HG02973 (cell line): ENCODE data around the gene CACNA1A.
"Not testable (repeated sequence)": the region's sequence is repeated elsewhere in the genome, so short reads cannot be mapped to it uniquely, and the experiment has no call there.

Experiments used
- ATAC-seq: cut with Tn5 transposase; IDR thresholded peaks from one replicate; pipeline ENCODE4 v1.9.1; 2021; ENCODE audit warnings: moderate library complexity; ENCODE audit not compliant: unreplicated experiment

The CACNA1A gene

DNA sequence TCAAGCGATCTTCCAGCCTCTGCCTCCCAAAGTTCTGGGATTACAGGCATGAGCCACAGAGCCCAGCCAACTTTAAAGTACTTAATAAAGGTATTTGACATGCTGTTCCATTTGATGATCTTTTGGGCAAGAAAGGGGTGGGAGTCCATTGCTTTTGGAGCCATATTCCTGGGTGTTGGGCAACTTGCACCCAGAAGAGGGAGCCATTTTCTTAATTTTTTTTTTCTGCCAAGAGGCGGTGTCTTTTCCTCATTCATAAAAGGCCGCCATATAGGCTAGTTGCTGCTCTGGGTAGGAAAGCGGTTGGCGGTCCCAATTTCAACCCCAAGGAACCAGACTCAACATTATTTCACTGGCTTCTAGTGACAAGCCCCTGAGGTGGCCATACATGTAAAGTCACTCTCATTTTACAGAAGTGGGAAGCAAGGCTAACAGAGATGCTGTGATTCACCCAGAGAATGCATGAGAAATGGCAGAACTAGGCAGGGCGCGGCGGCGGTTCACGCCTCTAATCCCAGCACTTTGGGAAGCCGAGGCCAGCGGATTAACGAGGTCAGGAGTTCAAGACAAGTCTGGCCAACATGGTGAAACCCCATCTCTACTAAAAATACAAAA, 139.6 kb downstream of the CACNA1A start:
- no peak for ATAC-seq

DNA sequence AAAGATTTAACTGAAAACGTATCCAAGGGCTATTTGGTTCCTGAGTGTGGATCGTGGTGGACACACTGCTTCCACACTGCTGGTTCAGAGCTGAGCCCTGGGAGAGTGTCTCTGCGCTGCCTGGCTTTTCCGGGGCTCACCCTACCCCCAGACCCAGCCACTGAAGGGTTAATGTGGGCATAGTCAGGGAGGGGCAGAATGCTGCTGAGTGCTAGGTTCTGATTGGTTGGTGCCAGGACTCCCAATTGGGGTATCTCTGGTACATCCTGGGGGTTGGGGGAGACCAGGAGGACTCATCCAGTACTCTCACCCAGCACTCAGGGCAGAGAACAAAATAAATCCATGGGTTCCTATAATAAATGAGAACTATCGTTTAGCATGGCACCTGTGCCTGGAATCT, 142.3 kb downstream of the CACNA1A start:
- ATAC-seq, result no peak

DNA sequence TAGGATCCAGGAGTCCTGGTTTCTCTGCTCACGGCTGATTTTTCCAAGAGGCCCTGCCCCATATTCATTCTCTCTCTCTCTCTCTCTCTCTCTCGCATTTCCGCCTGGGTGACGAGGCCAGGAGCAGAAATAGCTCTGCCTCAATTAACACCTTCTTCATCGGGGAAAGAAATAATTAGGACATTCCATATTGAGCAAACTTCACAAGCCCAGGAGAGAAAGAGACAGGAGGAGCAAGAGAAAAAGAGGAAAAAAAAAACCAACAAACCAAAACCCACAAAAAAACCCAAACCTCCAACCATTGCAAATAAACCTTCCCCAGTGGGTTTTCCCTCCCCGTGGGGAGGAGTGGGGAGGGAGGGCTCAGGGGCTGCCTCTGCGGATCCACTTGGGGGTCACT, 143.0 kb downstream of the CACNA1A start:
- ATAC-seq, result no peak

DNA sequence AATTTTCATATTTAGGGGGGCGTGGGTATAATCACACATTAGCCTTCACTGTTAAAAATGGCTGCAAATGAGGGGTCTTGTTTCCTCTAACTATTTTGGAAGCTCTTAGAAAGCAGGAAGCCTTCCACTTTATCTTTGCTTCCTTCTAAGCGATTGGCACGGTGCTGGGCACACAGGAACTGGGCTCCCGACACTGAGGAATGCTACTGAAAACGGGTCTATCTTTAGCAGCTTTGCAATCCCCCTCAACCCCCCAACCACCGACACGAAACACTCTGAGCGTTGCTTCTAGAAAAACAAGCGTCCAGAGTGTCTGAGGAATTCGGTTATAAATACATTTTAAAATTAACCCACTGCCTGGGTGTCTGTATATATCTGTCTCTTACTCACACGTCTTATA, 143.6 kb downstream of the CACNA1A start:
- no peak for ATAC-seq

DNA sequence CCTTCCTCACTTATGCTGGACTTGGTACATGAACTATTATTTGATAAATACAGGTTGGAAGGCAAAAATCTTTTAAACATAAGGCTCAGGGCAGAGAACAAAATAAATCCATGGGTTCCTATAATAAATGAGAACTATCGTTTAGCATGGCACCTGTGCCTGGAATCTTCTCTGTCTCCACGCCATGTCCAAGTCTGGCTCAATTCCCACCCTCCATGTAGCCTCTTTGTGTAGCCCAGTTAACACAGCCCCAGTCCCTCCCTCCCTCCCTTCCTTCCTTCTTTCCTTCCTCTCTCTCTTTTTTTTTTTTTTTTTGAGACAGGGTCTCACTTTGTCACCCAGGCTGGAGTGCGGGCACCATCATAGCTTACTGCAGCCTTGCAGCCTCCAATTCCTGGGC, 144.6 kb downstream of the CACNA1A start:
- ATAC-seq, result not testable (repeated sequence)

DNA sequence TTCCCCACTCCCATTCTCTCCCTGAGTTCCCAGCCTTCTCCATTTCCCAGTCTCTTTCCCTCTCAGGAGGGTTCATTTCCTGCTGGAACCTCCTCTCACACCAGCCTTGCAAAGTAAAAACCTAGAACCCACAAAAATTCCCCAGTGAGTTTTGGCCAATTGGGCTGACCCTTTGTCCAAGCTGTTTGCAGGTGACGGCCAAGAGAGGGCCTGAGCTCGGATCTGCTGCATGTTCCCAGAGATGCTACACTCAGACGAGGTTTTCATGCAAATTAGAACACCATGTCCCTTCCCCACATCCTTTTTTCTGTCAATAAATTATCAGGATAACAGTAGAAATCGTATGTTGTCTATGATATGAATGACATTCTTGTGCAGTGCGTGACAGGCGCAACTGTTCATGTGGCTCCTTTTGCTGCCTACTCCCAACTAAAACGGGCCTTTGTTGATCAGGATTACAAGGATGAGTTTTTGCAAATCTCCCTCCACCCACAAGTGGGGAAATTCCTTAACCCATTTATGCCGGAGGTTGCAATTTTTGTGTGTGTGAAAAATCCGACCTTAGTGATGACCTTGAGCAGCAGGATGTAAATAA, 149.5 kb downstream of the CACNA1A start:
- ATAC-seq, result no peak

DNA sequence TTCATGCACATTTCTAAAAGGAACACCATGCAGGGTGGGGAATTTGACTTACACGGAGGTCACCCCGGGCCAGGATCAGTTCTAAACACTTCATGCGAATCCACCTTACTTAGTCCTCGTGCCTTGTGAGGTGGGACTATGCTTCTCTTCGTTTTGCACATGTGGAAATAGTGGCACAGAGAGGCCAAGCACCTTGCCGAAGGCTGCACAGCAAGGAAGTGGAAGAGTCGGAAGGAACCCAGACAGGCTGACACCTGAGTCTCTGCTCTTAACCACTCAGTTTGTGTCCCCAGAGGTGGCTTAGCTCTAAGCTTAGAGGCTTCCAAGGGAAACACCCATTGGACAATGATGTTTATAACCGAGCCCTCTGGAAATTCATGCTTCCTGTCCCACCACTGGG, 150.1 kb downstream of the CACNA1A start:
- ATAC-seq, result no peak

DNA sequence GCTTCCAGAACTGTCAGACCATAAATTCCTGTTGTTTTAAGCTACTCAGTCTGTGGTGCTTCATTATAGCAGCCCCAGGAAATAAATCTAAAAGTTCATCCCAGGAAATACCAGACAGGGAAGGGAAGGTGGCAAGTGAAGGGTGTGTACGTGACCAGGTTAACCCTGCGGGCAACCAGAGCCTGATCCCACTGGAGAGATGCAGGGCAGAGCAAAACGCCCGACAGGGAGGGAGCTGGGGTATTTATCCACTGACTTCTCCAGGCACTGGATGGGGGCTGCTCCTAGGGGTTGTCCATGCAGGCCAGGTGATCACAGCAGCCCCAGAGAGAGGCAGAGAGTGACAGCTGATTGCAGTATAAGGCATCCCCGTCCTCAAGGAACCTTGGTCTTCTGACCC, 150.9 kb downstream of the CACNA1A start:
- no peak for ATAC-seq

DNA sequence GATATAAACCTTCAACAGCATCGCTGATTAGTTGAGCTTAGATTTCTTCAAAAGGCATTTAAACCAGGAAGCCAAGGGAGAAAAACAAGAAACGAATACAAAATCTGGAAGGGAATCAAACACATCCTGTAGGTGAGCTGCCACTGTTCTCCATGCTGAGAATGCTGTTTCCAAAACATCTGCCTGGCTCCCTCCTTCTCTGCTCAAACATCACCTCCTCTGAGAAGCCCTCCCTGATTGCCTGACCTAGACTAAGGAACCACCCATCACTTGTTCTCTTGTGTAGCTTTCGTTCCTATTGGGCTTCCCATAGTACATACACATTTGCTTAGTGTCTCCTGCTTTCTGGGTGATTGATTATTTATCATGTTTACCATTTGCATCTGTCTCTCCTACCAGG, 152.7 kb downstream of the CACNA1A start:
- no peak for ATAC-seq

DNA sequence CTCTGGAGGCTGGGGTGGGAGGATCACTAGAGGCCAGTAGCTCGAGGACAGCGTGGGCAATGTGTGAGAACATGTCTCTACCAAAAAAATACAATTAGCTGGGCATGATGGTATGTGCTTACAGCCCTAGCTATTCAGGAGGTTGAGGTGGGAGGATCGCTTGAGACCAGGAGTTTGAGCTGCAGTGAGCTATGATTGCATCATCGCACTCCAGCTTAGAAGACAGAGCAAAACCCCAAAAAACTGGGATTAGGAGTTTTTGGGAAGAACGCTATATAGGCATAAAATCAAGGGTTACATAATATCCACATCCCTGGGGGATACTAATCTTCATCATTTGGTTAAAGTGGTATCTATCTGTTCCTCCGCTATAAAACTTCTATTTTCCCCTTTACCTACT, 155.5 kb downstream of the CACNA1A start:
- ATAC-seq, result no peak

DNA sequence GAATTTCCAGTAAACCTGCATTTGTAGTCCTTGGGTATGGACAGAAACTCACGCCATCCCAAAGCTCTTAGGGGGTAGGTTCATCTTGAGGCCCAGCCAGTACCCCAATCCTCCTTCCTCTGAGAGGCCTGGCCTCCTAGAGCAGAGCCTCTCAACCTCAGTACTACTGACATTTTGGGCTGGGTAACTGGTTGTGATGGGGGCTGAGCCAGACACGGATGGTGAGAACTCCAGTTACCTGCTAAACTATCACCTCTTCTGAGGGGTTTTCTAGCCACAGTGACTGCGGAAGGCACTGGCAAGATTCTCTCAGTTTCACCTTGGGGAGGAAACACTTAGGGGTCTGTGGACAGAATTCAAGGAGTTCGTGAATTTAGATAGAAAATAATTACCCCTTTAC, 156.2 kb downstream of the CACNA1A start:
- ATAC-seq, result no peak

DNA sequence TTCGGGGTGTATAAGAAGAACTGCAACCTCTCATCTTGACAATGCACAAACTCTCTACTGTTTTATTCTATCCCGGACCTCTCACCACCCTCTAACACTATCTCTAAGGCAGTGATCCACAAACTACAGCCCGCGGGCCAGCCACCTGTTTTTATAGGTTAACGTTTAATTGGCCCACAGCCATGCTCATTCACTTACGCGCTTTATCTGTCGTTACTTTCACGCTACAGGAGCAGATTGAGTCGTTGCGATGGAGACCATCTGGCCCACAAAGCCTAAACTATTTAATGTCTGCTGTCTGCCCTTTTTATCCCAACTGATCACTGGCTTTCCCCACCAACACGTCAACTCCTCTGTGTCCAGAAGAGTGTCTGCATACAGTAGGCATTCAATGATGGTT, 158.9 kb downstream of the CACNA1A start:
- ATAC-seq, result no peak

DNA sequence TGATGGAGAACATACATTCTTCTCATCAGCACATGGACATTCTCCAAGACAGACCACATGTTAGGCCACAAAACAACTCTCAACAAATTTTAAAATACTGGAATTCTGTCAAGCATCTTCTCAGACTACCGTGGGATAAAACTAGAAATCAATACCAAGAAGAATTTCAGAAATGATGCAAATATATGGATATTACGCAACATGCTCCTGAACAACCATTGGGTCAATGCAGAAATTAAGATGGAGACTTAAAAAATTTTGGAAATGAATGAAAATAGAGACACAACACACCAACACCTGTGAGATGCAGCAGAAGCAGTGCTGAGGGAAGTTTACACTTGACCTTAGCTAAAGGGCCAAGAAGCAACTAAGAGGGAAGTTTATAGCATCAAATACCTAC, 162.8 kb downstream of the CACNA1A start:
- ATAC-seq, result no peak

DNA sequence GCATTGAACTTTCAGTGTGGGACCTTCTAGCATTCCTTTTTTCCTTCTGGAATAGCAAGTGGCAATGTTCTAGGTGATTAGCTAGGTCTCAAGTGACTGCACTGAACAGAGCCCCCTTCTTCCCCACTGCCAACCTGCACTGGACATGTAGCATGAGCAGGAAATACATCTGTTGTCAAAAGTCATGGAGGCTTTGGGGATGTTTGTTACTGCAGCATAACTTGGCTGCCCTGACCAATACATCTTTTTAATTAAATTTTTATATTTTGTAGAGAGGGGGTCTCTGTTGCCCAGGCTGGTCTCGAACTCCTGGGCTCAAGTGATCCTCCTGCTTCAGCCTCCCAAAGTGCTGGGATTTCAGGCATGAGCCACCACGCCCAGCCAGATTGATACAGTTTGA, 163.6 kb downstream of the CACNA1A start:
- no peak for ATAC-seq

DNA sequence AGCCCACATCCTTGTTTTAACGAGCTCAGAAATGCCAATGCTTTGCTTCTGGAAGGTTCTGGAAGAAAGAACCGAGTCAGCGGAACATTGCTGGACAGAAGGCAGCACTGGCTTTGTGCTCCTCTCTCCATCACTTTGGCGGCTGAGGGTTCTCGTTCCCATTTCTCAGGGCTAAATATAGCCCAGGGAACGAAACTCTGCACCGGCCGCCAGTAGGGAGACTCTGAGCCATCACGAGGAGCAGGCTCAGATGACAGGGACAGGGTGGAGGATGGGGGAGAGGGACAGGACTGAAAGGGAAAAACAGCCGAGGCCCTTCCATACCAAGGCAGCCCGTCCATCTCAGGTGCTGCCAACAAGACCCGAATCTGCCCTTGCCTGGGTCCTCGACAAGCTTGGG, 166.4 kb downstream of the CACNA1A start:
- no peak for ATAC-seq

DNA sequence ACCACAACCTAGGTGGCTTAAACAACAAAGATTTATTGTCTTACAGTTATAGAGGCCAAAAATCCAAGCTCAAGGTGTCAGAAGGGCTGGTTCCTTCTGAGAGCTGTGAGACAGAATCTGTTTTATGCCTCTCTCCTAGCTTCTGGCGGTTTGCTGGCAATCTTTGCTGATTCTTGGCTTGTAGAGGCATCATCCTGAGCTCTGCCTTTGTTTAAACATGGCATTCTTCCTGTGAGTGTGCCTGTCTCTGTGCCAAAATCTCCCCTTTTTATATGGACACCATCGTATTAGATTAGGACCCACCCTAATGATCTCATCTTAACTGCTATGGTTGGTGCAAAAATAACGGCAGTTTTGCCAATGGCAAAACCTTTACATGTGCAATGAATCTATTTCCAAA, 169.1 kb downstream of the CACNA1A start:
- no peak for ATAC-seq

DNA sequence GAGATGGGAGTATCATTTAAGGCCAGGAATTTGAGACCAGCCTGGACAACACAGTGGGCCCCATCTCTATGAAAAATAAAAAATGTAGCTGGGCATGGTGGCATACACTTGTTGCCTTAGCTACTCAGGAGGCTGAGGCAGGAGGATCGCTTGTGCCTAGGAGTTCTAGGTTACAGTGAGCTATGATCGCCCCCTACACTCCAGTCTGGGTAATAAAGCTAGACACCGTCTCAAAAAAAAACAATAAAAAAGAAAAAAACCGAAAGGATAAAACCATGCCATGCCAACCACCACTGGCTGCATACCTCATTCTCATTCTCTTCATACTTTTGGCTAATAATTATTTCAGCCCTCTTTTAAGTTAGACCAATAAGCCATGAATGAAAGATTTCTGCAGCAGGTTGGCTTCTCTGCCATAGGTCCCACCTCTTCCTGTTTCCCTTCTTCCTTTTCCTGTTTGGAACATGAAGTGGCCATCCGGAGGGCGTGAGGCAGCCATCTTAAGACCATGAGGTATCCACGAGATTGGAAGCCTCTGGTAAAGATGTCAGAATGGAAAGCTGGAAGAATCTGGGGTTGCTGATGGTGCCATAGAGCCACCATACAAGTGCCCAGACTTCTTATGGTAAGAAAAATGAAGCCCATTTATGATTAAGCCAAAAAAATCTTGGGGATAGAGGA, 171.3 kb downstream of the CACNA1A start:
- ATAC-seq, result no peak

DNA sequence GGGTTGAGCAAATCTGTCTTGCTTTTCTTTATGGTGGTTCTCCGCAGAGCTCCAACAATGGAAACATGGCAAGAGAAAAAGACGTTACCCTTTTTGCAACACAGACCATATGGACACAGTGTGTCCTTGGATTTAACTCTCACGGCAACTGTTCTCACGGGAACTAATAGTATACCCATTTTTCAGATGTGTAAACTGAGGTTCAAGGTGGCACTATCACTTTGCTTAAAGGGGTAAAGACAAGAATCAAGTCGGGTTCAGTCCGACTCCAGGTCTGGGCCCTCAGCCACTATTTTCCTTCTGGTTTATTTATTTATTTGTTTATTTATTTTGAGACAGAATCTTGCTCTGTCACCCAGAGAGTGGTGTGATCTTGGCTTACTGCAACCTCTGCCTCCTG, 176.0 kb downstream of the CACNA1A start:
- ATAC-seq, result no peak

DNA sequence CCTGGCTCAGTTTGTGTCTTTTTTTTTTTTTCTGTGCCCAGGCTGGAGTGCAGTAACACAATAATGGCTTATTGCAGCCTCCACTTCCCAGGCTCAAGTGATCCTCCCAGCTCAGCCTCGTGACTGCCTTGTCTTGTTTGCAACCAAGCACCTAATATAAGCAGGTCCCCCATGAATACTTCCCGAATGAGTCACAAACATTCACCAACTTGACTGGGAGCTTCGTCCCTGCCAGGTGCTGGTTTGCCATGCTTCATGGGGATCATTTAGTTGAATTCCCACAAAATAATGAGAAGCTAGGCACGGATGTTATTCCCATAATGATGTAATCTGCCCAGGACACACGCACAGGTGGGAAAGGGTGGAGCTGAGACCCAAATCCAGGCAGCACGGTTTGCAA, 176.5 kb downstream of the CACNA1A start:
- no peak for ATAC-seq

DNA sequence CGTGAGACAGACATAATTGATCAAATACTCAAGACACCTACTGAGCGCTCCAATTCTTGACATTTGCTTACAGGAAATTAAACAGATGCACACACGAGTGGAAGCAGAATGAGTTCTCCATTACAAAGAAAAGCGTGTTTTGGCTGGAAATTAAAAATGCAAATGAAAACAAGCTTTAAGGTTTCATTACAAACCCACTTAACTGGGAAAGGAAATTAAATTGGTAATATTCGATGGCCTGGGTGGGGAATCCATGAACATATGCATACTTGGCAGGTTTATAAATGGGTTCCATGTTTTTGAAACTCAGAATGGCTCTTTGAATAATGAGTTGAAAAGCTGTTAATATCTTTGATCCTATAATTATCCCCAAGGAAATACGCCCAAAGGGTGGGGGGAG, 178.0 kb downstream of the CACNA1A start:
- ATAC-seq, result no peak

DNA sequence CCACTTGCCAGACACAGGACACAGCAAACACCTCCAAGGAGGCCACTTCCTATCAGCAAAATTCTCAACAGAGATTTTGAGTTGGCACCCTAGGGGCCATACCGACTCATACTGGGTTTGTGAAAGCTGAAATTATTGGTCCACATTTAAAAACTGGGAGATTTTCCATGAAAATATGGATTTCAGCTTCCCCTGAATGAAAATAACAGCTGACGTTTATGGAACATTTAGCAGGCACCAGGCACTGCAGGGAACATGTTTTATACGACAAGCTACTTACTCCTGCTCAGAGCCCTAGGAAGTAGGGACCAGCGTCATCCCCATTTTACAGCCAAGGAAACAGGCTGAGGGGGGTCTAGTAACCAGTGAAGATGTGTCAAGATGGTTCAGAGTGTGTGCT, 186.8 kb downstream of the CACNA1A start:
- ATAC-seq, result no peak

DNA sequence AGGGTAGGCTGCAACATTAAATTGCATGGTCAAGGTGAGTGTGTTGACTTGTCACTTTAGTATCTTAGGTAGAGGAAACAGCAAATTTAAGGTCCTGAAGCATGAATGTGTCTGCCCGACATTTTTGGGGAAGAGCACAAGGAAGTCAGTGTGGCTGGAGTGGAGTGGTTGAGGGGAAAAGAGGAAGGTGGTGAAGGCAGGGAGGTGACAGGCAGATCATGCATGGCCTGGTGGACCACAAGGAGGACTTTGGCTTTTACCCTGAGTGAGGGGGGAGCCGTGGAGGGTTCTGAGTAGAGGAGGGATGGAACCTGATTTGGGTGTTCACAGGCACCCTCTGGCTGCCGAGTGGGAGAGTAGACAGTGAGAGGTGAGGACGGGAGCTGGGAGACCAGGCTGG, 188.1 kb downstream of the CACNA1A start:
- ATAC-seq, result no peak

DNA sequence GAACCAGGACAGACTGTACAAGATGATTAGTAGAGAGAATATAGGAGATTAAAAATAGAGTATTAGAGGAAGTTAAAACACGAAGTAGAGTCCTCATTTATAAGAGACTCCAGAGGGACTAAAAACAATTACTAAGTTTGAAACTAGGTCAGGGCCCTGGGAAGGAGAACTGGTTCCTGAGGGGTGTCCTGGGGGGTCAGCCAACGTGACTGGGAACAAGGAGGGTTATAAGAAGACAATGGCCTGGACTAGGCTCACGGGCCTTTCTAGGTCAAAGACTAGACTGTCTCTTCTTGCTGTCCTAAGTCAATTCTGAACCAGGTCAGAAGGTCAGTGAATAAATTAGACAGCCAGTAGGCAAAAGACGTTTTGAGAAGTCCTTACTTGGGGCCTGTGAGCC, 190.8 kb downstream of the CACNA1A start:
- ATAC-seq, result no peak
